Hepatocyte (in vitro differentiated cells): ENCODE results near the gene RECK. TPM values are rescaled to one million over a fixed set of nuclear protein-coding genes. Genes with fewer than 3 reads are reported as not detected.
"Not testable (repeated sequence)": the region's sequence is repeated elsewhere in the genome, so short reads cannot be mapped to it uniquely, and the experiment has no call there.

Experiments used
- DNase-seq: peaks from one replicate; pipeline ENCODE4 v3.0.0-alpha.2; 2016; ENCODE audit warnings: low spot score
- H2AFZ ChIP-seq: fragments of 200-600 bp; sonication (generic); 2 replicates; pipeline ENCODE4 v1.6.0; 2016; ENCODE audit warnings: antibody characterized with exemption, mild to moderate bottlenecking
- H3K27ac ChIP-seq: fragments of 200-600 bp; sonication (generic); 2 replicates; pipeline ENCODE4 v1.5.1; 2016; ENCODE audit warnings: mild to moderate bottlenecking
- H3K27me3 ChIP-seq: fragments of 200-600 bp; sonication (generic); 2 replicates; pipeline ENCODE4 v1.6.1; 2016
- H3K36me3 ChIP-seq: fragments of 200-600 bp; sonication (generic); replicated peaks from 2 replicates; pipeline ENCODE4 v1.5.1; 2016; ENCODE audit warnings: low read depth; ENCODE audit not compliant: insufficient read depth
- H3K4me1 ChIP-seq: fragments of 200-600 bp; sonication (generic); 2 replicates; pipeline ENCODE4 v1.5.1; 2016; ENCODE audit warnings: mild to moderate bottlenecking, moderate library complexity; ENCODE audit not compliant: insufficient read depth
- H3K4me2 ChIP-seq: fragments of 200-600 bp; sonication (generic); 2 replicates; pipeline ENCODE4 v1.6.0; 2016
- H3K4me3 ChIP-seq: fragments of 200-600 bp; sonication (generic); 2 replicates; pipeline ENCODE4 v1.5.1; 2016; ENCODE audit warnings: mild to moderate bottlenecking
- H3K79me2 ChIP-seq: fragments of 200-600 bp; sonication (generic); 2 replicates; pipeline ENCODE4 v1.6.0; 2017; ENCODE audit warnings: mild to moderate bottlenecking
- H3K9me2 ChIP-seq: fragments of 200-600 bp; sonication (generic); replicated peaks from 2 replicates; pipeline ENCODE4 v1.6.0; 2017; ENCODE audit warnings: mild to moderate bottlenecking; ENCODE audit not compliant: insufficient read depth
- H3K9me3 ChIP-seq: fragments of 200-600 bp; sonication (generic); 2 replicates; pipeline ENCODE4 v1.5.1; 2016; ENCODE audit warnings: low read depth, mild to moderate bottlenecking
- H4K20me1 ChIP-seq: fragments of 200-600 bp; sonication (generic); 2 replicates; pipeline ENCODE4 v1.6.0; 2016; ENCODE audit warnings: mild to moderate bottlenecking; ENCODE audit not compliant: insufficient read depth, poor library complexity, severe bottlenecking
- EZH2 ChIP-seq: fragments of 200-600 bp; sonication (generic); IDR thresholded peaks from 2 replicates; pipeline ENCODE4 v1.6.1; 2016; ENCODE audit warnings: antibody characterized with exemption, mild to moderate bottlenecking, borderline replicate concordance
- EZH2phosphoT487 ChIP-seq: fragments of 200-600 bp; sonication (generic); IDR thresholded peaks from one replicate; pipeline ENCODE4 v1.6.1; 2018; ENCODE audit warnings: antibody characterized with exemption, mild to moderate bottlenecking, low read depth, moderate library complexity; ENCODE audit not compliant: unreplicated experiment, severe bottlenecking
- WGBS: methylation state at CpG from one replicate; pipeline ENCODE4 v1.1.6; 2016; ENCODE audit warnings: low lambda C conversion rate; ENCODE audit errors: missing lambda C conversion rate; 5-methylcytosine and 5-hydroxymethylcytosine counted together
- polyA plus RNA-seq: library from polyadenylated mRNA; unstranded; fragments of >200 nt; fragmentation: Nextera tagmentation; extraction: Ambion mirVana; gene quantifications from 2 replicates; pipeline ENCODE4 v1.2.1, GENCODE V29; 2016
- total RNA-seq: library from RNA; depleted of rRNA; stranded (reverse); fragments of >200 nt; gene quantifications from 2 replicates; pipeline ENCODE4 v1.2.3, GENCODE V29; 2014
- TF ChIP-seq, protein P1 (sequence below): fragments of 200-600 bp; sonication (generic); IDR thresholded peaks from 2 replicates; pipeline ENCODE4 v1.5.1; 2016; ENCODE audit warnings: antibody characterized with exemption, mild to moderate bottlenecking; ENCODE audit not compliant: poor library complexity

Gene RECK
- total and polyA plus RNA-seq, 2 experiments from 2014 or later = 13.5 to 15.3 TPM

DNA sequence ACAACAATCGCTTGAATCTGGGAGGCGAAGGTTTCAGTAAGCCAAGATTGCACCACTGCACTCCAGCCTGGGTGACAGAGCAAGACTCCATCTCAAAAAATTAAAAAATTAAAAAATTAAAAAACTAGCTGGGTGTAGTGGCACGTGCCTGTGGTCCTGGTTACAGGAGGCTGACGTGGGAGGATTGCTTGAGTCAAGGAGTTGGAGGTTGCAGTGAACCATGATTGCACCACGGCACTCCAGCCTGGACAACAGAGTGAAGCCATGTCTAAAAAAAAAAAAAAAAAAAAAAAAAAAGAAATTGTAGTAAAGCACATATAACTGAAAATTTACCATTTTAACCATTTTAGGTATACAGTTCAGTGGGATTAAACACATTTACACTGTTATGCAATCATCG lies 119.4 kb downstream of the RECK start:
- TF ChIP-seq EZH2 = no peak
- TF ChIP-seq, protein P1, sequence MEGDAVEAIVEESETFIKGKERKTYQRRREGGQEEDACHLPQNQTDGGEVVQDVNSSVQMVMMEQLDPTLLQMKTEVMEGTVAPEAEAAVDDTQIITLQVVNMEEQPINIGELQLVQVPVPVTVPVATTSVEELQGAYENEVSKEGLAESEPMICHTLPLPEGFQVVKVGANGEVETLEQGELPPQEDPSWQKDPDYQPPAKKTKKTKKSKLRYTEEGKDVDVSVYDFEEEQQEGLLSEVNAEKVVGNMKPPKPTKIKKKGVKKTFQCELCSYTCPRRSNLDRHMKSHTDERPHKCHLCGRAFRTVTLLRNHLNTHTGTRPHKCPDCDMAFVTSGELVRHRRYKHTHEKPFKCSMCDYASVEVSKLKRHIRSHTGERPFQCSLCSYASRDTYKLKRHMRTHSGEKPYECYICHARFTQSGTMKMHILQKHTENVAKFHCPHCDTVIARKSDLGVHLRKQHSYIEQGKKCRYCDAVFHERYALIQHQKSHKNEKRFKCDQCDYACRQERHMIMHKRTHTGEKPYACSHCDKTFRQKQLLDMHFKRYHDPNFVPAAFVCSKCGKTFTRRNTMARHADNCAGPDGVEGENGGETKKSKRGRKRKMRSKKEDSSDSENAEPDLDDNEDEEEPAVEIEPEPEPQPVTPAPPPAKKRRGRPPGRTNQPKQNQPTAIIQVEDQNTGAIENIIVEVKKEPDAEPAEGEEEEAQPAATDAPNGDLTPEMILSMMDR = no peak
- no peak for TF ChIP-seq EZH2phosphoT487
- no peaks in the 10 kb centered on the region for H4K20me1 ChIP-seq
- no peaks in the 10 kb centered on the region for H3K27me3 ChIP-seq
- H3K36me3 ChIP-seq = no peaks in the 10 kb centered on the region
- no peak overlapping the region for H3K4me3 ChIP-seq
- H3K79me2 ChIP-seq = no peaks in the 10 kb centered on the region
- DNase-seq = no peak
- H2AFZ ChIP-seq = no peak overlapping the region
- H3K4me1 ChIP-seq = no peaks in the 10 kb centered on the region
- H3K9me2 ChIP-seq = no peaks in the 10 kb centered on the region
- H3K9me3 ChIP-seq = no peaks in the 10 kb centered on the region
- H3K27ac ChIP-seq = no peak overlapping the region
- H3K4me2 ChIP-seq = no peak overlapping the region
- WGBS = 90% methylated on average over 6 of the region's 6 CpGs

DNA sequence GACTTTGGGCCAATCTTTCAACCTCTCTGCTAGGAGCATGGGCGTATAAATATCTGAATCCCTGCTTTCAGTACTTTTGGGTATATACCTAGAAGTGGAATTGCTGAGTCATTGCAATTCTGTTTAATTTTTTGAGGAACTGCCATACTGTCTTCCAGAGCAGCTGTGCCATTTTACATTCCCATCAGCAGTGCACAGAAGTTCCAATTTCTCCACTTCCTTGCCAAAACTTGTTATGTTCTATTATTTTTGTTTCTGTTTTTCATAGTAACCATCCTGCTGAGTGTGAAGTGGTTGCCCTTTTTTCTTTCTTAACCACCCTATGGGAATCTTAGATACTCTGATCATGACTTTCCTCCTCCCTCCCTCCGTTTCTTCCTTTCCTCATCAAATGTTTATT lies 121.4 kb downstream of the RECK start:
- no peaks in the 10 kb centered on the region for H3K9me3 ChIP-seq
- H3K4me2 ChIP-seq = no peak overlapping the region
- no peak for DNase-seq
- H2AFZ ChIP-seq = no peak overlapping the region
- no peak overlapping the region for H3K27ac ChIP-seq
- peaks cover 9% of the 10 kb centered on the region for H3K4me1 ChIP-seq
- TF ChIP-seq EZH2 (no peak), EZH2phosphoT487 (no peak)
- TF ChIP-seq, protein P1 = no peak
- no peaks in the 10 kb centered on the region for H3K27me3 ChIP-seq
- no peaks in the 10 kb centered on the region for H3K36me3 ChIP-seq
- no peaks in the 10 kb centered on the region for H4K20me1 ChIP-seq
- no peak overlapping the region for H3K4me3 ChIP-seq
- no peaks in the 10 kb centered on the region for H3K9me2 ChIP-seq
- no peaks in the 10 kb centered on the region for H3K79me2 ChIP-seq
- 95% methylated on average over 2 of the region's 2 CpGs for WGBS

DNA sequence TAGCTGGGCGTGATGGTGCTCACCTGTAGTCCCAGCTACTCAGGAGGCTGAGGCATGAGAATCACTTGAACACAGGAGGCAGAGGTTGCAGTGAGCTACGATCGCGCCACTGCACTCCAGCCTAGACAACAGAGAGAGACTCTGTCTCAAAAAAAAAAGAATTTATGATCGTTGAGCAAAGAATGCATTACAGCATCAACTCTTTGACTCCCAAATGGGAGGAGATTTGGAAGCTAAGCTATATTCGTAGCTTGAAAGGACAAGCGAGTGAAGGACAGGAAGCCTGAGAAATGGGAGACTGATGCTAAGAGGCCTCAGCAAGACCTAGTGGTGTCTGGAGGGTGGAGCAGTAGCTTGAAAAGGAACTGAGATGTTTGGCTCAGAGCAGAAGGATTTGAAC lies 122.2 kb downstream of the RECK start:
- DNase-seq = no peak
- no peaks in the 10 kb centered on the region for H3K36me3 ChIP-seq
- no peak overlapping the region for H2AFZ ChIP-seq
- no peak overlapping the region for H3K4me3 ChIP-seq
- no peaks in the 10 kb centered on the region for H3K9me3 ChIP-seq
- 96% methylated on average over 7 of the region's 7 CpGs for WGBS
- H4K20me1 ChIP-seq = no peaks in the 10 kb centered on the region
- H3K27me3 ChIP-seq = no peaks in the 10 kb centered on the region
- H3K79me2 ChIP-seq = no peaks in the 10 kb centered on the region
- TF ChIP-seq EZH2phosphoT487 (no peak), EZH2 (no peak)
- TF ChIP-seq, protein P1 = no peak
- H3K9me2 ChIP-seq = no peaks in the 10 kb centered on the region
- H3K4me2 ChIP-seq = no peak overlapping the region
- H3K27ac ChIP-seq = no peak overlapping the region
- H3K4me1 ChIP-seq = peaks cover 17% of the 10 kb centered on the region

DNA sequence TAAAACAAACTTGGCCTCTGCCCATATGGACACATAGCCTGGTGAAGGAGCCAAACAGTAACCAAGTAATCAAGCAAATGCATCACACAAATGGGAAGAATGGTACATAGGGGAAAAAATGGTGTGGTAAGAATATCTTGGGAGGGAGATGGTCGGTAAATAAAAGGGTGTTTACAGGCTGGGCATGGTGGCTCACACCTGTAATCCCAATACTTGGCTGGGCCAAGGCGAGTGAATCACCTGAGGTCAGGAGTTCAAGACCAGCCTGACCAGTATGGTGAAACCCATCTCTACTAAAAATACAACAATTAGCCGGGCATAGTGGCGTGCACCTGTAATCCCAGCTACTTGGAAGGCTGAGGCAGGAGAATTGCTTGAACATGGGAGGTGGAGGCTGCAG lies 122.8 kb downstream of the RECK start:
- not testable (repeated sequence) for H3K79me2 ChIP-seq, H3K27me3 ChIP-seq, H3K27ac ChIP-seq, H3K36me3 ChIP-seq, H3K9me3 ChIP-seq, H4K20me1 ChIP-seq, H2AFZ ChIP-seq, H3K4me2 ChIP-seq, H3K9me2 ChIP-seq, DNase-seq, H3K4me3 ChIP-seq
- WGBS = 98% methylated on average over 4 of the region's 4 CpGs
- H3K4me1 ChIP-seq = peaks cover 17% of the 10 kb centered on the region

DNA sequence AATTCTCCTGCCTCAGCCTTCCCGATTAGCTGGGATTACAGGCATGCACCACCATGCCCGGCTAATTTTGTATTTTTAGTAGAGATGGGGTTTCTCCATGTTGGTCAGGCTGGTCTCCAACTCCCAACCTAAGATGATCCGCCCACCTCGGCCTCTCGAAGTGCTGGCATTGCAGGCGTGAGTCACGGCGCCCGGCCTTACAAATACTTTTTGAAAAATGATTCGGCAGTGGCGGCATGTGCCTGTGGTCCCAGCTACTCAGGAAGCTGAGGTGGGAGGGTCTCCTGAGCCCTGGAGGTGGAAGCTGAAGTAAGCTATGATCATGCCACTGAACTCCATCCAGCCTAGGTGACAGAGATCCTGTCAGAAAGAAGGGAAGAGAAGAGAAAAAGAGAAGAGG lies 123.4 kb downstream of the RECK start:
- DNase-seq, H2AFZ ChIP-seq, H3K27me3 ChIP-seq, H4K20me1 ChIP-seq, H3K36me3 ChIP-seq, H3K79me2 ChIP-seq, H3K9me2 ChIP-seq, H3K27ac ChIP-seq, H3K4me2 ChIP-seq, H3K9me3 ChIP-seq, H3K4me3 ChIP-seq: not testable (repeated sequence)
- H3K4me1 ChIP-seq = peaks cover 17% of the 10 kb centered on the region
- 84% methylated on average over 11 of the region's 11 CpGs for WGBS
